K562 (cell line): Measurements from ENCODE around the gene DYSF. TPM values are rescaled to one million over a fixed set of nuclear protein-coding genes. Genes with fewer than 3 reads are reported as not detected.

Experiments
- ATAC-seq: fragments of 200-7000 bp; cut with Tn5 transposase; 3 replicates; pipeline ENCODE4 v1.9.1; 2020; ENCODE audit warnings: moderate library complexity
- BruUV-seq: library from RNA; stranded (reverse); fragments of 400-500 nt; replicated peaks from 2 replicates; lab custom pipeline; 2021; lab: Mats Ljungman, UMichigan
- CTCF ChIA-PET: fragments of 300-600 bp; formaldehyde crosslinking; extraction: SDS; loops from one replicate; lab custom pipeline; 2021; ENCODE audit warnings: low intra/inter-chr PET ratio; lab: Yijun Ruan, JAX
- POLR2A ChIA-PET: fragments of 300-600, 350-650 bp; sonication (Branson Sonifier 250); formaldehyde crosslinking; extraction: SDS; loops from one replicate; lab custom pipeline; 2021; ENCODE audit warnings: antibody characterized with exemption, inconsistent platforms; lab: Yijun Ruan, JAX
- DNase-seq, 4 experiments: peaks; one replicate each; pipeline versions ENCODE4 v3.0.0 to v3.0.0-alpha.2; 2011 to 2018; ENCODE audit warnings: low spot score in 3 of 4, mixed read lengths in 3 of 4; ENCODE audit errors: extremely low read depth in 1 of 4
- FAIRE-seq: peaks from 2 replicates; lab custom pipeline; 2011; peaks lifted over from hg19 to GRCh38; lab: Jason Lieb, UNC
- H2AFZ ChIP-seq: 2 replicates; pipeline ENCODE4 v1.6.0; 2011; ENCODE audit warnings: low read depth, low read length, control low read depth, inconsistent platforms
- H3K27ac ChIP-seq: fragments of 200-600 bp; 3 replicates; pipeline ENCODE4 v1.8.0; 2011; ENCODE audit warnings: low read depth, mild to moderate bottlenecking, control low read depth, inconsistent platforms, low read length, moderate library complexity, mixed read lengths; ENCODE audit errors: extremely low read depth
- H3K27me3 ChIP-seq, 2 experiments: fragments of 300-600 bp in 1 of 2; 2 replicates in 1 of 2; 3 replicates in 1 of 2; pipeline versions ENCODE4 v1.6.0 to v1.8.0; 2011; ENCODE audit warnings: inconsistent platforms in 2 of 2, low read length in 2 of 2, mild to moderate bottlenecking in 1 of 2, mixed read lengths in 1 of 2, moderate library complexity in 1 of 2; ENCODE audit not compliant: control insufficient read depth in 2 of 2, insufficient read depth in 2 of 2
- H3K36me3 ChIP-seq: fragments of 300-600 bp; 3 replicates; pipeline ENCODE4 v1.8.0; 2011; ENCODE audit warnings: mild to moderate bottlenecking, low read length, inconsistent platforms; ENCODE audit not compliant: control insufficient read depth, insufficient read depth
- H3K4me1 ChIP-seq, 2 experiments: fragments of 200-600 bp in 1 of 2; replicated peaks in 1 of 2; 2 replicates in 1 of 2; 3 replicates in 1 of 2; pipeline versions ENCODE4 v1.5.1 to v1.8.0; 2011; ENCODE audit warnings: inconsistent platforms in 2 of 2, low read length in 2 of 2, mild to moderate bottlenecking in 1 of 2, mixed read lengths in 1 of 2, moderate library complexity in 1 of 2; ENCODE audit not compliant: control insufficient read depth in 2 of 2, insufficient read depth in 2 of 2
- H3K4me2 ChIP-seq: 2 replicates; pipeline ENCODE4 v1.6.1; 2011; ENCODE audit warnings: low read length, control low read depth, inconsistent platforms, mixed read lengths; ENCODE audit not compliant: insufficient read depth
- H3K4me3 ChIP-seq: fragments of 200-600 bp; sonication (generic), shearing (Covaris generic); 2 replicates; pipeline ENCODE4 v1.5.1; 2016; ENCODE audit warnings: control low read depth, inconsistent platforms
- H3K79me2 ChIP-seq: fragments of 200-600 bp; 3 replicates; pipeline ENCODE4 v1.8.0; 2011; ENCODE audit warnings: low read length, inconsistent platforms; ENCODE audit not compliant: control insufficient read depth, insufficient read depth
- H3K9ac ChIP-seq, 2 experiments: 2 replicates each; pipeline versions ENCODE4 v1.6.0 to v1.6.1; 2011; ENCODE audit warnings: low read depth in 2 of 2, low read length in 2 of 2, control low read depth in 1 of 2, inconsistent platforms in 1 of 2, mild to moderate bottlenecking in 1 of 2, mixed read lengths in 1 of 2; ENCODE audit not compliant: insufficient read depth in 1 of 2
- H3K9me1 ChIP-seq: one replicate; pipeline ENCODE4 v1.6.0; 2011; ENCODE audit warnings: inconsistent platforms, mild to moderate bottlenecking, low read length, moderate library complexity; ENCODE audit not compliant: control insufficient read depth, insufficient read depth
- H3K9me3 ChIP-seq: replicated peaks from 2 replicates; pipeline ENCODE4 v1.5.1; 2011; ENCODE audit warnings: low read depth, low read length, inconsistent platforms; ENCODE audit not compliant: control insufficient read depth, insufficient read depth
- H4K20me1 ChIP-seq: replicated peaks from 2 replicates; pipeline ENCODE4 v1.6.1; 2011; ENCODE audit warnings: low read length, inconsistent platforms, mixed read lengths; ENCODE audit not compliant: control insufficient read depth, insufficient read depth
- BRD4 ChIP-seq: fragments of 200-600 bp; sonication (generic); IDR thresholded peaks from 2 replicates; pipeline ENCODE4 v1.6.1; 2017; ENCODE audit warnings: inconsistent platforms
- BRD9 ChIP-seq: fragments of 450-650 bp; IDR thresholded peaks from 2 replicates; pipeline ENCODE4 v1.6.1; 2018; ENCODE audit warnings: low read depth; ENCODE audit not compliant: partially characterized antibody
- KHSRP ChIP-seq: fragments of 450-650 bp; IDR thresholded peaks from 2 replicates; pipeline ENCODE4 v1.6.1; 2017
- NFYB ChIP-seq: IDR thresholded peaks from 2 replicates; pipeline ENCODE4 v1.6.1; 2011; ENCODE audit warnings: mild to moderate bottlenecking, moderate library complexity; ENCODE audit not compliant: insufficient read length; ENCODE audit errors: extremely low read depth
- PBX2 ChIP-seq, 2 experiments: IDR thresholded peaks in 1 of 2; conservative IDR thresholded peaks in 1 of 2; 2 replicates each; pipeline ENCODE4 v1.6.1; 2016; ENCODE audit warnings: low read depth in 2 of 2, mild to moderate bottlenecking in 1 of 2, missing compliant biosample characterization in 1 of 2, missing genetic modification characterization in 1 of 2, moderate library complexity in 1 of 2
- TBP ChIP-seq: optimal IDR thresholded peaks from 2 replicates; pipeline ENCODE3; 2011; ENCODE audit warnings: low read depth, low read length, improper control_type of control experiment
- TSC22D4 ChIP-seq: fragments of 450-650 bp; IDR thresholded peaks from 2 replicates; pipeline ENCODE4 v1.6.1; 2016; ENCODE audit warnings: missing genetic modification characterization, missing biosample characterization, control low read depth
- WGBS: fragments of 100-300 bp; shearing (Covaris generic); methylation state at CpG from one replicate; pipeline ENCODE4 v1.1.6; 2016; ENCODE audit warnings: low coverage, mixed read lengths; ENCODE audit not compliant: insufficient coverage; ENCODE audit errors: missing lambda C conversion rate; 5-methylcytosine and 5-hydroxymethylcytosine counted together
- in situ Hi-C: fragments of 300-500 bp; cut with MboI; formaldehyde crosslinking; loops from 4 replicates; pipeline ENCODE4 v1.15.0; 2018; ENCODE audit warnings: inconsistent platforms, mixed read lengths
- intact Hi-C: fragments of 100-400 bp; cut with micrococcal nuclease; formaldehyde crosslinking; loops from 2 replicates; pipeline ENCODE4 v1.14.2; 2022
- polyA plus RNA-seq, 8 experiments: library from polyadenylated mRNA; depleted of rRNA in 4 of 8; stranded (reverse) in 5 of 8; unstranded in 3 of 8; fragments of >200 nt; fragmentation: Nextera tagmentation in 2 of 8; fragmentation: Illumina TruSeq in 1 of 8; extraction: Ambion mirVana in 2 of 8; extraction: Trizol in 1 of 8; gene quantifications; 2 replicates each; pipeline versions ENCODE4 v1.2.1 to v1.2.3, GENCODE V29; 2011 to 2014; ENCODE audit warnings: inconsistent platforms in 1 of 8, missing spikeins in 1 of 8
- total RNA-seq, 7 experiments: library from RNA; depleted of rRNA in 6 of 7; stranded (reverse); fragments of >200 nt in 6 of 7; fragmentation: Illumina TruSeq in 2 of 7; extraction: Trizol in 2 of 7; gene quantifications; 2 replicates each; pipeline versions ENCODE4 v1.2.1 to v1.2.3, GENCODE V29; 2011 to 2021; ENCODE audit warnings: low replicate concordance in 1 of 7
- TF ChIP-seq, protein P1 (sequence below): sonication (generic); formaldehyde crosslinking; IDR thresholded peaks from 2 replicates; pipeline ENCODE4 v1.8.0; 2022; ENCODE audit warnings: mild to moderate bottlenecking, missing genetic modification reagents

Gene DYSF
- total and polyA plus RNA-seq, 9 of the 15 experiments (the other 6 are each of a cell fraction or from before 2014, with no cell fraction given), result 0.01 to 0.80 (median 0.29) TPM

GRCh38 chr2:71722286-71722685 lies 268.9 kb downstream of the DYSF start:
- Histone ChIP-seq H4K20me1 (no peaks in the 10 kb centered on the region), H3K4me2 (no peak overlapping the region), H3K4me3 (no peak overlapping the region), H3K79me2 (no peaks in the 10 kb centered on the region), H3K27ac (no peak overlapping the region), H3K4me1 (no peaks in the 10 kb centered on the region), H3K36me3 (no peaks in the 10 kb centered on the region), H3K9me1 (no peaks in the 10 kb centered on the region), H3K27me3 (0 out of 5 replicates have a peak, but pooled peaks cover 0 to 4% of the 10 kb centered on the region in 2 experiments), H3K9ac (no peak overlapping the region), H3K9me3 (peaks cover 2% of the 10 kb centered on the region; the same call in 1 of the 2 replicates), H2AFZ (no peak overlapping the region)
- POLR2A ChIA-PET, result no interaction called here
- DNase-seq, result no peak
- in situ Hi-C loops (no loop called here), intact Hi-C loops (no loop called here)
- CTCF ChIA-PET, result interaction anchor here (0.6 kb wide), 1 partner anchor 862 kb away, joined by 3 read pairs; no protein-coding TSS in a partner anchor
- no peak for ATAC-seq
- no peak for FAIRE-seq
- BruUV-seq, result no TSS peak
- no peak for TF ChIP-seq KHSRP
- TF ChIP-seq, protein P1, sequence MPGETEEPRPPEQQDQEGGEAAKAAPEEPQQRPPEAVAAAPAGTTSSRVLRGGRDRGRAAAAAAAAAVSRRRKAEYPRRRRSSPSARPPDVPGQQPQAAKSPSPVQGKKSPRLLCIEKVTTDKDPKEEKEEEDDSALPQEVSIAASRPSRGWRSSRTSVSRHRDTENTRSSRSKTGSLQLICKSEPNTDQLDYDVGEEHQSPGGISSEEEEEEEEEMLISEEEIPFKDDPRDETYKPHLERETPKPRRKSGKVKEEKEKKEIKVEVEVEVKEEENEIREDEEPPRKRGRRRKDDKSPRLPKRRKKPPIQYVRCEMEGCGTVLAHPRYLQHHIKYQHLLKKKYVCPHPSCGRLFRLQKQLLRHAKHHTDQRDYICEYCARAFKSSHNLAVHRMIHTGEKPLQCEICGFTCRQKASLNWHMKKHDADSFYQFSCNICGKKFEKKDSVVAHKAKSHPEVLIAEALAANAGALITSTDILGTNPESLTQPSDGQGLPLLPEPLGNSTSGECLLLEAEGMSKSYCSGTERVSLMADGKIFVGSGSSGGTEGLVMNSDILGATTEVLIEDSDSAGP, result no peak
- no peak for TF ChIP-seq BRD4
- TF ChIP-seq TBP, result no peak
- 0 out of 2 replicates have a peak, but pooled peaks have one; percentile 12 for TF ChIP-seq TSC22D4 (tag)
- TF ChIP-seq BRD9, result no peak
- TF ChIP-seq NFYB, result no peak
- TF ChIP-seq PBX2 (CRISPR knock-in tag; IDR thresholded peaks at IDR 0.05; ENCODE audit: low read depth), result no peak
- TF ChIP-seq PBX2 (tag; conservative IDR thresholded peaks at IDR 0.05; ENCODE audit: low read depth), result 0 out of 2 replicates have a peak, but pooled peaks have one; percentile 25
- 0% methylated on average over 1 of the region's 1 CpG for WGBS
